WTC11 (cell line): Measurements from ENCODE around the gene AQP1. TPM values are rescaled to one million over a fixed set of nuclear protein-coding genes. Genes with fewer than 3 reads are reported as not detected.

ENCODE experiments used
- ATAC-seq: fragments of 200-7000 bp; cut with Tn5 transposase; 2 replicates; pipeline ENCODE4 v1.10.0; 2021; ENCODE audit warnings: mild to moderate bottlenecking, moderate library complexity
- CTCF ChIA-PET: fragments of 300-600 bp; sonication (Branson Sonifier 250); formaldehyde crosslinking; loops from one replicate; lab custom pipeline; 2021; ENCODE audit warnings: antibody characterized with exemption; lab: Charles Lee
- POLR2A ChIA-PET: fragments of 350-600 bp; sonication (Branson Sonifier 250); formaldehyde crosslinking; loops from one replicate; lab custom pipeline; 2021; ENCODE audit warnings: antibody characterized with exemption; lab: Charles Lee
- DNase-seq: peaks from one replicate; pipeline ENCODE4 v3.0.0; 2021; ENCODE audit warnings: low spot score
- H3K27ac Mint-ChIP-seq: 2 replicates; pipeline ENCODE4 v1.8.0; 2021; ENCODE audit warnings: mixed read lengths
- H3K27me3 Mint-ChIP-seq: 2 replicates; pipeline ENCODE4 v1.8.0; 2021; ENCODE audit warnings: low read depth, mild to moderate bottlenecking, moderate library complexity, mixed read lengths
- H3K36me3 Mint-ChIP-seq: 2 replicates; pipeline ENCODE4 v1.8.0; 2021; ENCODE audit warnings: mixed read lengths
- H3K4me1 Mint-ChIP-seq: 2 replicates; pipeline ENCODE4 v1.8.0; 2022; ENCODE audit warnings: mixed read lengths
- H3K4me3 Mint-ChIP-seq: 2 replicates; pipeline ENCODE4 v1.8.0; 2021; ENCODE audit warnings: mild to moderate bottlenecking, moderate library complexity, mixed read lengths
- H3K9me3 Mint-ChIP-seq: 2 replicates; pipeline ENCODE4 v1.8.0; 2021; ENCODE audit warnings: mixed read lengths
- AFF4 ChIP-seq: sonication (generic); formaldehyde crosslinking; IDR thresholded peaks from 2 replicates; pipeline ENCODE4 v1.8.1; 2023; ENCODE audit warnings: mild to moderate bottlenecking, missing genetic modification reagents, borderline replicate concordance
- HMGXB4 ChIP-seq: sonication (generic); formaldehyde crosslinking; IDR thresholded peaks from 2 replicates; pipeline ENCODE4 v1.8.1; 2023; ENCODE audit warnings: mild to moderate bottlenecking, moderate library complexity, missing genetic modification reagents
- KAT7 ChIP-seq: sonication (generic); formaldehyde crosslinking; IDR thresholded peaks from 2 replicates; pipeline ENCODE4 v1.8.1; 2023; ENCODE audit warnings: missing genetic modification reagents, mild to moderate bottlenecking, borderline replicate concordance
- MYBL2 ChIP-seq: sonication (generic); formaldehyde crosslinking; IDR thresholded peaks from 2 replicates; pipeline ENCODE4 v1.8.1; 2023; ENCODE audit warnings: mild to moderate bottlenecking, moderate library complexity, missing genetic modification reagents
- NFATC4 ChIP-seq: fragments of 250-450 bp; sonication (Bioruptor Pico); IDR thresholded peaks from 2 replicates; pipeline ENCODE4 v1.9.0; 2021; ENCODE audit warnings: mild to moderate bottlenecking
- NFYB ChIP-seq: sonication (generic); formaldehyde crosslinking; conservative IDR thresholded peaks from 2 replicates; pipeline ENCODE4 v1.8.0; 2022; ENCODE audit warnings: low read depth, missing genetic modification reagents
- NR1H2 ChIP-seq: sonication (generic); formaldehyde crosslinking; IDR thresholded peaks from 2 replicates; pipeline ENCODE4 v1.9.0; 2021; ENCODE audit warnings: mild to moderate bottlenecking, moderate library complexity, missing genetic modification reagents
- NR3C1 ChIP-seq: sonication (generic); formaldehyde crosslinking; conservative IDR thresholded peaks from 2 replicates; pipeline ENCODE4 v1.8.1; 2023; ENCODE audit warnings: low read depth, mild to moderate bottlenecking, missing genetic modification reagents
- PREB ChIP-seq: sonication (generic); formaldehyde crosslinking; IDR thresholded peaks from 2 replicates; pipeline ENCODE4 v1.8.1; 2022; ENCODE audit warnings: mild to moderate bottlenecking, missing genetic modification reagents, moderate library complexity, borderline replicate concordance
- SP1 ChIP-seq: sonication (generic); formaldehyde crosslinking; conservative IDR thresholded peaks from 2 replicates; pipeline ENCODE4 v1.8.1; 2022; ENCODE audit warnings: missing genetic modification reagents
- USF1 ChIP-seq: sonication (generic); formaldehyde crosslinking; IDR thresholded peaks from 2 replicates; pipeline ENCODE4 v1.8.0; 2022; ENCODE audit warnings: mild to moderate bottlenecking, missing genetic modification reagents
- ZNF138 ChIP-seq: sonication (generic); formaldehyde crosslinking; conservative IDR thresholded peaks from 2 replicates; pipeline ENCODE4 v1.8.1; 2022; ENCODE audit warnings: mild to moderate bottlenecking, moderate library complexity, missing genetic modification reagents
- total RNA-seq: library from RNA; stranded (reverse); gene quantifications from 3 replicates; pipeline ENCODE4 v1.2.3, GENCODE V29; 2021
- TF ChIP-seq, protein P1 (sequence below): sonication (generic); formaldehyde crosslinking; IDR thresholded peaks from 2 replicates; pipeline ENCODE4 v1.8.1; 2023; ENCODE audit warnings: mild to moderate bottlenecking, missing genetic modification reagents, moderate library complexity
- TF ChIP-seq, protein P2 (sequence below): fragments of 250-450 bp; sonication (Bioruptor Pico); IDR thresholded peaks from 2 replicates; pipeline ENCODE4 v1.8.0; 2021; ENCODE audit warnings: mild to moderate bottlenecking
- TF ChIP-seq, protein P3 (sequence below): sonication (generic); formaldehyde crosslinking; IDR thresholded peaks from 2 replicates; pipeline ENCODE4 v1.8.0; 2022; ENCODE audit warnings: missing genetic modification reagents

Gene AQP1
- total RNA-seq, 1 experiment from 2014 or later: 0.81 TPM

GRCh38 chr7:30933124-30933974 lies 21.7 kb downstream of the AQP1 start:
- POLR2A ChIA-PET: no interaction called here
- H3K36me3 Mint-ChIP-seq: no peaks in the 10 kb centered on the region
- ATAC-seq (peak; percentile 34), DNase-seq (peak; percentile 49)
- no peak overlapping the region for H3K4me3 Mint-ChIP-seq
- peaks cover 9% of the 10 kb centered on the region for H3K27me3 Mint-ChIP-seq
- H3K27ac Mint-ChIP-seq: no peak overlapping the region
- H3K9me3 Mint-ChIP-seq: no peaks in the 10 kb centered on the region
- TF ChIP-seq NR1H2 (CRISPR knock-in tag) (no peak), HMGXB4 (CRISPR knock-in tag) (no peak), USF1 (CRISPR knock-in tag) (peak; percentile 62; the same call in 1 of the 2 replicates), MYBL2 (no peak), NR3C1 (CRISPR knock-in tag) (no peak), AFF4 (no peak), NFATC4 (no peak), ZNF138 (CRISPR knock-in tag) (no peak), KAT7 (CRISPR knock-in tag) (no peak)
- TF ChIP-seq, protein P1, sequence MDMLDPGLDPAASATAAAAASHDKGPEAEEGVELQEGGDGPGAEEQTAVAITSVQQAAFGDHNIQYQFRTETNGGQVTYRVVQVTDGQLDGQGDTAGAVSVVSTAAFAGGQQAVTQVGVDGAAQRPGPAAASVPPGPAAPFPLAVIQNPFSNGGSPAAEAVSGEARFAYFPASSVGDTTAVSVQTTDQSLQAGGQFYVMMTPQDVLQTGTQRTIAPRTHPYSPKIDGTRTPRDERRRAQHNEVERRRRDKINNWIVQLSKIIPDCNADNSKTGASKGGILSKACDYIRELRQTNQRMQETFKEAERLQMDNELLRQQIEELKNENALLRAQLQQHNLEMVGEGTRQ (CRISPR knock-in tag): peak; percentile 70
- TF ChIP-seq, protein P2, sequence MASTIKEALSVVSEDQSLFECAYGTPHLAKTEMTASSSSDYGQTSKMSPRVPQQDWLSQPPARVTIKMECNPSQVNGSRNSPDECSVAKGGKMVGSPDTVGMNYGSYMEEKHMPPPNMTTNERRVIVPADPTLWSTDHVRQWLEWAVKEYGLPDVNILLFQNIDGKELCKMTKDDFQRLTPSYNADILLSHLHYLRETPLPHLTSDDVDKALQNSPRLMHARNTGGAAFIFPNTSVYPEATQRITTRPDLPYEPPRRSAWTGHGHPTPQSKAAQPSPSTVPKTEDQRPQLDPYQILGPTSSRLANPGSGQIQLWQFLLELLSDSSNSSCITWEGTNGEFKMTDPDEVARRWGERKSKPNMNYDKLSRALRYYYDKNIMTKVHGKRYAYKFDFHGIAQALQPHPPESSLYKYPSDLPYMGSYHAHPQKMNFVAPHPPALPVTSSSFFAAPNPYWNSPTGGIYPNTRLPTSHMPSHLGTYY (CRISPR knock-in tag): no peak
- CTCF ChIA-PET: interaction anchor here (0.6 to 2.3 kb wide), 7 partner anchors 25 to 189 kb away, joined by 3 to 14 read pairs (median 8); no protein-coding TSS in a partner anchor
- 0 out of 2 replicates have a peak, but pooled peaks cover 4% of the 10 kb centered on the region for H3K4me1 Mint-ChIP-seq

- ATAC-seq (no peak), DNase-seq (no peak)
- Mint-ChIP-seq H3K36me3 (no peaks in the 10 kb centered on the region), H3K9me3 (no peaks in the 10 kb centered on the region), H3K4me3 (no peak overlapping the region), H3K4me1 (0 out of 2 replicates have a peak, but pooled peaks cover 4% of the 10 kb centered on the region), H3K27me3 (peaks cover 9% of the 10 kb centered on the region), H3K27ac (no peak overlapping the region)
- POLR2A ChIA-PET: no interaction called here
- CTCF ChIA-PET: interaction anchor here (1.2 to 2.3 kb wide), 7 partner anchors 26 to 195 kb away, joined by 3 to 14 read pairs (median 8); partner anchors contain the start of gene MINDY4
- TF ChIP-seq SP1 (CRISPR knock-in tag) (no peak), NFYB (CRISPR knock-in tag) (no peak), HMGXB4 (CRISPR knock-in tag) (no peak), PREB (no peak)
- TF ChIP-seq, protein P3, sequence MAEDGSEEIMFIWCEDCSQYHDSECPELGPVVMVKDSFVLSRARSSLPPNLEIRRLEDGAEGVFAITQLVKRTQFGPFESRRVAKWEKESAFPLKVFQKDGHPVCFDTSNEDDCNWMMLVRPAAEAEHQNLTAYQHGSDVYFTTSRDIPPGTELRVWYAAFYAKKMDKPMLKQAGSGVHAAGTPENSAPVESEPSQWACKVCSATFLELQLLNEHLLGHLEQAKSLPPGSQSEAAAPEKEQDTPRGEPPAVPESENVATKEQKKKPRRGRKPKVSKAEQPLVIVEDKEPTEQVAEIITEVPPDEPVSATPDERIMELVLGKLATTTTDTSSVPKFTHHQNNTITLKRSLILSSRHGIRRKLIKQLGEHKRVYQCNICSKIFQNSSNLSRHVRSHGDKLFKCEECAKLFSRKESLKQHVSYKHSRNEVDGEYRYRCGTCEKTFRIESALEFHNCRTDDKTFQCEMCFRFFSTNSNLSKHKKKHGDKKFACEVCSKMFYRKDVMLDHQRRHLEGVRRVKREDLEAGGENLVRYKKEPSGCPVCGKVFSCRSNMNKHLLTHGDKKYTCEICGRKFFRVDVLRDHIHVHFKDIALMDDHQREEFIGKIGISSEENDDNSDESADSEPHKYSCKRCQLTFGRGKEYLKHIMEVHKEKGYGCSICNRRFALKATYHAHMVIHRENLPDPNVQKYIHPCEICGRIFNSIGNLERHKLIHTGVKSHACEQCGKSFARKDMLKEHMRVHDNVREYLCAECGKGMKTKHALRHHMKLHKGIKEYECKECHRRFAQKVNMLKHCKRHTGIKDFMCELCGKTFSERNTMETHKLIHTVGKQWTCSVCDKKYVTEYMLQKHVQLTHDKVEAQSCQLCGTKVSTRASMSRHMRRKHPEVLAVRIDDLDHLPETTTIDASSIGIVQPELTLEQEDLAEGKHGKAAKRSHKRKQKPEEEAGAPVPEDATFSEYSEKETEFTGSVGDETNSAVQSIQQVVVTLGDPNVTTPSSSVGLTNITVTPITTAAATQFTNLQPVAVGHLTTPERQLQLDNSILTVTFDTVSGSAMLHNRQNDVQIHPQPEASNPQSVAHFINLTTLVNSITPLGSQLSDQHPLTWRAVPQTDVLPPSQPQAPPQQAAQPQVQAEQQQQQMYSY (CRISPR knock-in tag): no peak
These were observed 22.6 kb downstream of the AQP1 start for GRCh38 chr7:30934225-30934624.
